Smooth muscle cell (in vitro differentiated cells): ENCODE results near the gene SIGLEC8. TPM values are rescaled to one million over a fixed set of nuclear protein-coding genes. Genes with fewer than 3 reads are reported as not detected.

ENCODE experiments used
- DNase-seq: peaks from one replicate; lab custom pipeline; 2025; ENCODE audit not compliant: unreplicated experiment; lab: John Stamatoyannopoulos, UW
- H2AFZ ChIP-seq: fragments of 200-600 bp; sonication (generic); 2 replicates; pipeline ENCODE4 v1.6.0; 2016; ENCODE audit warnings: antibody characterized with exemption, low read depth, mild to moderate bottlenecking
- H3F3A ChIP-seq: fragments of 200-600 bp; sonication (generic); 2 replicates; pipeline ENCODE4 v1.6.0; 2017; ENCODE audit warnings: antibody characterized with exemption, low read depth
- H3K27ac ChIP-seq: fragments of 200-600 bp; sonication (generic); 2 replicates; pipeline ENCODE4 v1.5.1; 2016; ENCODE audit warnings: low read depth, mild to moderate bottlenecking
- H3K27me3 ChIP-seq: fragments of 200-600 bp; sonication (generic); 2 replicates; pipeline ENCODE4 v1.6.1; 2016; ENCODE audit warnings: low read depth, mild to moderate bottlenecking
- H3K36me3 ChIP-seq: fragments of 200-600 bp; sonication (generic); 2 replicates; pipeline ENCODE4 v1.5.1; 2016; ENCODE audit warnings: low read depth
- H3K4me1 ChIP-seq: fragments of 200-600 bp; sonication (generic); 2 replicates; pipeline ENCODE4 v1.5.1; 2016; ENCODE audit warnings: low read depth
- H3K4me2 ChIP-seq: fragments of 200-600 bp; sonication (generic); 2 replicates; pipeline ENCODE4 v1.6.0; 2016; ENCODE audit warnings: mild to moderate bottlenecking
- H3K4me3 ChIP-seq: fragments of 200-600 bp; sonication (generic); 2 replicates; pipeline ENCODE4 v1.5.1; 2016; ENCODE audit warnings: mild to moderate bottlenecking
- H3K79me2 ChIP-seq: fragments of 200-600 bp; sonication (generic); 2 replicates; pipeline ENCODE4 v1.6.0; 2016; ENCODE audit warnings: low read depth, mild to moderate bottlenecking
- H3K9ac ChIP-seq: fragments of 200-600 bp; sonication (generic); 2 replicates; pipeline ENCODE4 v1.6.0; 2016; ENCODE audit warnings: low read depth
- H3K9me3 ChIP-seq: fragments of 200-600 bp; sonication (generic); replicated peaks from 2 replicates; pipeline ENCODE4 v1.5.1; 2016; ENCODE audit warnings: low read depth
- H4K20me1 ChIP-seq: fragments of 200-600 bp; sonication (generic); 2 replicates; pipeline ENCODE4 v1.6.0; 2016; ENCODE audit warnings: low read depth
- WGBS: methylation state at CpG from one replicate; pipeline ENCODE4 v1.1.7; 2016; ENCODE audit warnings: low lambda C conversion rate; 5-methylcytosine and 5-hydroxymethylcytosine counted together
- polyA plus RNA-seq: library from polyadenylated mRNA; unstranded; fragments of >200 nt; fragmentation: Nextera tagmentation; extraction: Ambion mirVana; gene quantifications from 2 replicates; pipeline ENCODE4 v1.2.1, GENCODE V29; 2016
- total RNA-seq: library from RNA; depleted of rRNA; stranded (reverse); fragments of >200 nt; gene quantifications from 2 replicates; pipeline ENCODE4 v1.2.3, GENCODE V29; 2014
- TF ChIP-seq, protein P1 (sequence below): fragments of 200-600 bp; sonication (generic); IDR thresholded peaks from 2 replicates; pipeline ENCODE4 v1.5.1; 2017; ENCODE audit warnings: borderline replicate concordance, mild to moderate bottlenecking, antibody characterized with exemption; ENCODE audit not compliant: insufficient read depth, poor library complexity, severe bottlenecking

Gene SIGLEC8
- total and polyA plus RNA-seq, 2 experiments from 2014 or later = not detected

DNA sequence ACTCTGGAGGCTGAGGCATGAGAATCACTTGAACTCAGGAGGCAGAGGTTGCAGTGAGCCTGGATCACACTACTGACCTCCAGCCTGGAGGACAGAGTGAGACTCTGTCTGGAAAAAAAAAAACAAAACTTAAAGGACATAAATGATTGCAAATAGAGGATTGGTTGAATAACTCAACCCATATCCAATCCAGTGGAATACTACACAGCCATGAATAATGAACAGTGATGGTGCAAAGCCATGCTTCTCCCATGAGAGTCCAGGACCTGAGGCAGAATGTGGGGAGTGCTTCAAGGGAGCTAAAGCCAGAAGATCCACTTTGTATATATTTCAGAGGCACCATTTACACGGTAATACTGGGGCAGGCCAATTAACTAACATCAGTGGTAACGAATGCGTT lies 17.9 kb upstream of the SIGLEC8 start:
- no peak for DNase-seq
- TF ChIP-seq, protein P1, sequence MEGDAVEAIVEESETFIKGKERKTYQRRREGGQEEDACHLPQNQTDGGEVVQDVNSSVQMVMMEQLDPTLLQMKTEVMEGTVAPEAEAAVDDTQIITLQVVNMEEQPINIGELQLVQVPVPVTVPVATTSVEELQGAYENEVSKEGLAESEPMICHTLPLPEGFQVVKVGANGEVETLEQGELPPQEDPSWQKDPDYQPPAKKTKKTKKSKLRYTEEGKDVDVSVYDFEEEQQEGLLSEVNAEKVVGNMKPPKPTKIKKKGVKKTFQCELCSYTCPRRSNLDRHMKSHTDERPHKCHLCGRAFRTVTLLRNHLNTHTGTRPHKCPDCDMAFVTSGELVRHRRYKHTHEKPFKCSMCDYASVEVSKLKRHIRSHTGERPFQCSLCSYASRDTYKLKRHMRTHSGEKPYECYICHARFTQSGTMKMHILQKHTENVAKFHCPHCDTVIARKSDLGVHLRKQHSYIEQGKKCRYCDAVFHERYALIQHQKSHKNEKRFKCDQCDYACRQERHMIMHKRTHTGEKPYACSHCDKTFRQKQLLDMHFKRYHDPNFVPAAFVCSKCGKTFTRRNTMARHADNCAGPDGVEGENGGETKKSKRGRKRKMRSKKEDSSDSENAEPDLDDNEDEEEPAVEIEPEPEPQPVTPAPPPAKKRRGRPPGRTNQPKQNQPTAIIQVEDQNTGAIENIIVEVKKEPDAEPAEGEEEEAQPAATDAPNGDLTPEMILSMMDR = no peak
- Histone ChIP-seq H3K4me1 (no peaks in the 10 kb centered on the region), H2AFZ (no peak overlapping the region), H3K9me3 (no peaks in the 10 kb centered on the region), H3K79me2 (no peaks in the 10 kb centered on the region), H3K4me3 (no peak overlapping the region), H3F3A (no peaks in the 10 kb centered on the region), H3K27ac (no peak overlapping the region), H3K9ac (no peak overlapping the region), H3K36me3 (no peaks in the 10 kb centered on the region), H3K27me3 (no peaks in the 10 kb centered on the region), H3K4me2 (no peak overlapping the region), H4K20me1 (no peaks in the 10 kb centered on the region)
- 79% methylated on average over 3 of the region's 3 CpGs for WGBS

DNA sequence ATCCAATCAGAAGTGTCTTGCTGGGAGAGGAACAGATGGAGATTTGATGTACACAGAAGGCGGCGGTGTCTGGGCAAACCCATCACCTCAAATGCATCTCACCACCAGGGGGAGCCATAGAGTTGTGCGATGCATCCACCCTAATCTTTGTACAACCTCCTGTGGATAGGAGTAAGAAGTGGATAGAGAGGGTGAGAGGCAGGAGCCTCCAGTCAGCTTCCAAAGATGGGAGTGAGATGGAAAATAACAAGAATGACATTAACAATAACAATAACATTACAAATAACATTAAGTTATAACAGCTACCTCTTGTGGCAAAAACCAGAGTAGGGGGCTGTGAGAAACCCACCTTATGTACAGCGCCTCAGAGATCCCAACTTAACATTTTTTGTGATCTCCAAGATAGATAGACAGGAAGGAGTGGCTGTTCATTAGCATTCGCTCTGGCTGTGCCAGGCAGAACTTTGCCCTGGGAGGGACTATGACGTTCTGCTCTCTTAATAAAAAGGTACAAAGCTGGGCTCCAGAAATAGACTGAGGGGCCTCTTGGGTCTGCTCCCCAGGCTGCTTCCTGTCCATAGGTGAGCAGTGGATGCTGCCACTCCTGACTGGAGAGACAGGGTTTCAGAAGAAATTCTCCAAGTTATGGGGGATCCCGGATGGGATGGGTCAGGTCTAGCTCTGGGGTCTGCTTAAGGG lies 14.9 kb upstream of the SIGLEC8 start:
- H3K27ac ChIP-seq = no peak overlapping the region
- no peak overlapping the region for H2AFZ ChIP-seq
- peak; percentile 4 for DNase-seq
- WGBS = 46% methylated on average over 7 of the region's 7 CpGs
- no peaks in the 10 kb centered on the region for H4K20me1 ChIP-seq
- no peaks in the 10 kb centered on the region for H3K36me3 ChIP-seq
- no peaks in the 10 kb centered on the region for H3K27me3 ChIP-seq
- no peak overlapping the region for H3K9ac ChIP-seq
- no peaks in the 10 kb centered on the region for H3K4me1 ChIP-seq
- H3K4me3 ChIP-seq = no peak overlapping the region
- no peaks in the 10 kb centered on the region for H3K79me2 ChIP-seq
- H3K9me3 ChIP-seq = no peaks in the 10 kb centered on the region
- no peaks in the 10 kb centered on the region for H3F3A ChIP-seq
- TF ChIP-seq, protein P1 = peak; percentile 60
- no peak overlapping the region for H3K4me2 ChIP-seq

DNA sequence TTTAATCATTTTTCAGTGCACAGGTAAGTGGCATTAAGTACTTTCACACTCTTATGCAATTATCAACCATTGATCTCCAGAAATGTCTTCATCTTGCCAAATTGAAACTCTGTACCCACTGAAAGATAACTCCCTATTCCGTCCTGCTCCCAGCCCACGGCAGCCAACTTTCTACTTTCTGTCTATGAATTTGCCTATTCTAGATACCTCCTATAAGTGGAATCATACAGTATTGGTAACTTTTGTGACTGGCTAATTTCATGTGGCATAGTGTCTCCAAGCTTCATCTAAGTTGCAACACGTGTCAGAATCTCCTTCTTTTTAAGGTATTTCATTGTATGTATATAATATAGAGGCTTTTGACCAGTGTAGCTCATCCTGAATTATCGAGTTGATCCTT lies 14.4 kb upstream of the SIGLEC8 start:
- 23% methylated on average over 4 of the region's 4 CpGs for WGBS
- no peaks in the 10 kb centered on the region for H3K79me2 ChIP-seq

More for the DNA sequence above, 14.4 kb upstream of the SIGLEC8 start:
- Histone ChIP-seq H3K4me2 (no peak overlapping the region), H3K27me3 (no peaks in the 10 kb centered on the region), H3K4me3 (no peak overlapping the region), H3K27ac (no peak overlapping the region), H3F3A (no peaks in the 10 kb centered on the region), H2AFZ (no peak overlapping the region), H3K9me3 (no peaks in the 10 kb centered on the region), H3K9ac (no peak overlapping the region), H4K20me1 (no peaks in the 10 kb centered on the region), H3K4me1 (no peaks in the 10 kb centered on the region), H3K36me3 (no peaks in the 10 kb centered on the region)
- TF ChIP-seq, protein P1 = no peak
- DNase-seq = no peak
